H9 (cell line): ENCODE results near the gene SH3GL3. TPM values are rescaled to one million over a fixed set of nuclear protein-coding genes. Genes with fewer than 3 reads are reported as not detected.

Experiments used
- DNase-seq: peaks from one replicate; pipeline ENCODE4 v3.0.0-alpha.2; 2017
- H2AFZ ChIP-seq: one replicate; pipeline ENCODE4 v1.6.1; 2013; ENCODE audit warnings: mild to moderate bottlenecking, low read length, control low read depth, moderate library complexity
- H2AK5ac ChIP-seq: 2 replicates; pipeline ENCODE4 v1.6.1; 2013; ENCODE audit warnings: low read length, control low read depth, mixed read lengths; ENCODE audit not compliant: insufficient read length
- H2BK120ac ChIP-seq: one replicate; pipeline ENCODE4 v1.6.1; 2013; ENCODE audit warnings: low read depth, mild to moderate bottlenecking, low read length, control low read depth, inconsistent platforms; ENCODE audit not compliant: poor library complexity, severe bottlenecking
- H2BK12ac ChIP-seq: 2 replicates; pipeline ENCODE4 v1.6.1; 2013; ENCODE audit warnings: low read length, control low read depth, mixed read lengths, low read depth; ENCODE audit not compliant: insufficient read length
- H2BK15ac ChIP-seq: 2 replicates; pipeline ENCODE4 v1.6.1; 2013; ENCODE audit warnings: low read depth, low read length, control low read depth
- H2BK20ac ChIP-seq: one replicate; pipeline ENCODE4 v1.6.1; 2013; ENCODE audit warnings: low read depth, mild to moderate bottlenecking, low read length, control low read depth, inconsistent platforms; ENCODE audit not compliant: poor library complexity, severe bottlenecking
- H2BK5ac ChIP-seq: 2 replicates; pipeline ENCODE4 v1.6.1; 2013; ENCODE audit warnings: low read length, control low read depth, mixed read lengths; ENCODE audit not compliant: insufficient read length
- H3K14ac ChIP-seq: 2 replicates; pipeline ENCODE4 v1.6.1; 2013; ENCODE audit warnings: low read length, control low read depth; ENCODE audit not compliant: insufficient read depth
- H3K18ac ChIP-seq: 2 replicates; pipeline ENCODE4 v1.6.1; 2013; ENCODE audit warnings: low read depth, mild to moderate bottlenecking, mixed read lengths, low read length, control low read depth; ENCODE audit not compliant: insufficient read length
- H3K23ac ChIP-seq: 2 replicates; pipeline ENCODE4 v1.6.1; 2013; ENCODE audit warnings: low read length, control low read depth, mixed read lengths, low read depth; ENCODE audit not compliant: insufficient read length
- H3K23me2 ChIP-seq: 2 replicates; pipeline ENCODE4 v1.6.1; 2013; ENCODE audit warnings: low read depth, mild to moderate bottlenecking, mixed read lengths, low read length, control low read depth; ENCODE audit not compliant: insufficient read length, poor library complexity, severe bottlenecking
- H3K27ac ChIP-seq: 2 replicates; pipeline ENCODE4 v1.5.1; 2013; ENCODE audit warnings: low read length, control low read depth, mixed read lengths, low read depth; ENCODE audit not compliant: insufficient read length
- H3K27me3 ChIP-seq: 2 replicates; pipeline ENCODE4 v1.6.1; 2013; ENCODE audit warnings: low read length, control low read depth, inconsistent platforms; ENCODE audit not compliant: insufficient read depth
- H3K4ac ChIP-seq: 2 replicates; pipeline ENCODE4 v1.6.1; 2013; ENCODE audit warnings: low read depth, mild to moderate bottlenecking, control low read depth, inconsistent platforms, low read length, moderate library complexity
- H3K4me1 ChIP-seq: 2 replicates; pipeline ENCODE4 v1.6.1; 2013; ENCODE audit warnings: low read length, control low read depth, inconsistent platforms; ENCODE audit not compliant: insufficient read depth
- H3K4me2 ChIP-seq: 2 replicates; pipeline ENCODE4 v1.6.1; 2013; ENCODE audit warnings: low read length, control low read depth, mixed read lengths; ENCODE audit not compliant: insufficient read length, insufficient read depth
- H3K56ac ChIP-seq: 2 replicates; pipeline ENCODE4 v1.6.1; 2013; ENCODE audit warnings: low read depth, mild to moderate bottlenecking, mixed read lengths, low read length, control low read depth; ENCODE audit not compliant: insufficient read length
- H3K79me1 ChIP-seq: 2 replicates; pipeline ENCODE4 v1.6.1; 2013; ENCODE audit warnings: low read depth, mild to moderate bottlenecking, moderate library complexity, low read length, control low read depth, inconsistent platforms; ENCODE audit not compliant: insufficient read depth, poor library complexity, severe bottlenecking
- H3K79me2 ChIP-seq: 2 replicates; pipeline ENCODE4 v1.6.1; 2013; ENCODE audit warnings: low read length, control low read depth, inconsistent platforms; ENCODE audit not compliant: insufficient read depth
- H3K9ac ChIP-seq: 2 replicates; pipeline ENCODE4 v1.6.1; 2013; ENCODE audit warnings: low read length, control low read depth, mixed read lengths; ENCODE audit not compliant: insufficient read length; ENCODE audit errors: extremely low read depth
- H3K9me3 ChIP-seq: one replicate; pipeline ENCODE4 v1.6.1; 2013; ENCODE audit warnings: low read depth, low read length, inconsistent platforms; ENCODE audit not compliant: control insufficient read depth
- H3T11ph ChIP-seq: one replicate; pipeline ENCODE4 v1.6.1; 2013; ENCODE audit warnings: mild to moderate bottlenecking, low read length, control low read depth, inconsistent platforms
- H4K20me1 ChIP-seq: one replicate; pipeline ENCODE4 v1.6.1; 2013; ENCODE audit not compliant: control insufficient read depth, insufficient read length, insufficient read depth
- H4K5ac ChIP-seq: 2 replicates; pipeline ENCODE4 v1.6.1; 2013; ENCODE audit warnings: low read depth, mild to moderate bottlenecking, mixed read lengths, low read length, control low read depth; ENCODE audit not compliant: insufficient read length
- H4K8ac ChIP-seq: replicated peaks from 2 replicates; pipeline ENCODE4 v1.6.1; 2013; ENCODE audit warnings: low read length, control low read depth, mixed read lengths, low read depth; ENCODE audit not compliant: insufficient read length
- H4K91ac ChIP-seq: 2 replicates; pipeline ENCODE4 v1.6.1; 2013; ENCODE audit warnings: low read depth, mild to moderate bottlenecking, moderate library complexity, mixed read lengths, low read length, control low read depth; ENCODE audit not compliant: insufficient read length
- H3K27ac Mint-ChIP-seq, 3 experiments: 2 replicates in 2 of 3; 3 replicates in 1 of 3; pipeline ENCODE4 v1.8.0; 2020 to 2021; ENCODE audit warnings: mixed read lengths in 3 of 3, mild to moderate bottlenecking in 1 of 3, moderate library complexity in 1 of 3
- H3K27me3 Mint-ChIP-seq: 2 replicates; pipeline ENCODE4 v1.8.0; 2021; ENCODE audit warnings: low read depth, mild to moderate bottlenecking, moderate library complexity, mixed read lengths
- H3K36me3 Mint-ChIP-seq, 3 experiments: 2 replicates in 2 of 3; 3 replicates in 1 of 3; pipeline ENCODE4 v1.8.0; 2020 to 2021; ENCODE audit warnings: low read depth in 3 of 3, mixed read lengths in 3 of 3; ENCODE audit not compliant: insufficient read depth in 1 of 3
- H3K4me1 Mint-ChIP-seq, 2 experiments: 2 replicates each; pipeline ENCODE4 v1.8.0; 2020; ENCODE audit warnings: mixed read lengths in 2 of 2
- H3K4me3 Mint-ChIP-seq, 2 experiments: 2 replicates in 1 of 2; 3 replicates in 1 of 2; pipeline ENCODE4 v1.8.0; 2020 to 2021; ENCODE audit warnings: mild to moderate bottlenecking in 2 of 2, mixed read lengths in 2 of 2, moderate library complexity in 1 of 2
- H3K9me3 Mint-ChIP-seq, 2 experiments: 2 replicates in 1 of 2; 3 replicates in 1 of 2; pipeline ENCODE4 v1.8.0; 2020; ENCODE audit warnings: mild to moderate bottlenecking in 2 of 2, mixed read lengths in 2 of 2, moderate library complexity in 1 of 2
- WGBS: extraction: QIAGEN DNeasy Blood & Tissue Kit; methylation state at CpG from one replicate; pipeline ENCODE4 v1.1.7; 2013; ENCODE audit warnings: missing lambda C conversion rate, low lambda C conversion rate, mixed read lengths; ENCODE audit not compliant: insufficient read length; ENCODE audit errors: extremely low coverage; 5-methylcytosine and 5-hydroxymethylcytosine counted together
- total RNA-seq: library from RNA; stranded (reverse); gene quantifications from 2 replicates; pipeline ENCODE4 v1.2.1, GENCODE V29; 2021
- TF ChIP-seq, protein P1 (sequence below): fragments of 200-600 bp; sonication (generic); conservative IDR thresholded peaks from 3 replicates; pipeline ENCODE4 v1.8.0; 2021; ENCODE audit warnings: antibody characterized with exemption, mild to moderate bottlenecking

Gene SH3GL3
- total RNA-seq, 1 experiment from 2014 or later = 11.2 TPM

GRCh38 chr15:83510001-83510400 lies 62.9 kb downstream of the SH3GL3 start:
- no peak overlapping the region for H3K18ac ChIP-seq
- no peak overlapping the region for H3T11ph ChIP-seq
- no peaks in the 10 kb centered on the region; the same call in 1 of the 2 replicates for H3K79me2 ChIP-seq
- H2BK120ac ChIP-seq = no peak overlapping the region
- no peaks in the 10 kb centered on the region; the same call in 1 of the 2 replicates for H3K4me1 ChIP-seq
- H3K4ac ChIP-seq = no peak overlapping the region
- H3K9ac ChIP-seq = no peak overlapping the region
- H3K4me1 Mint-ChIP-seq = peaks cover 14 to 17% of the 10 kb centered on the region in 2 experiments
- H3K79me1 ChIP-seq = no peaks in the 10 kb centered on the region
- no peak overlapping the region for H2AK5ac ChIP-seq
- no peaks in the 10 kb centered on the region for H3K9me3 Mint-ChIP-seq
- H3K9me3 ChIP-seq = no peaks in the 10 kb centered on the region
- no CpG with 5 or more reads among the region's 4 CpGs for WGBS
- no peak overlapping the region for H3K14ac ChIP-seq
- H4K5ac ChIP-seq = no peak overlapping the region
- H2AFZ ChIP-seq = no peak overlapping the region
- no peak overlapping the region for H3K4me3 Mint-ChIP-seq
- TF ChIP-seq, protein P1, sequence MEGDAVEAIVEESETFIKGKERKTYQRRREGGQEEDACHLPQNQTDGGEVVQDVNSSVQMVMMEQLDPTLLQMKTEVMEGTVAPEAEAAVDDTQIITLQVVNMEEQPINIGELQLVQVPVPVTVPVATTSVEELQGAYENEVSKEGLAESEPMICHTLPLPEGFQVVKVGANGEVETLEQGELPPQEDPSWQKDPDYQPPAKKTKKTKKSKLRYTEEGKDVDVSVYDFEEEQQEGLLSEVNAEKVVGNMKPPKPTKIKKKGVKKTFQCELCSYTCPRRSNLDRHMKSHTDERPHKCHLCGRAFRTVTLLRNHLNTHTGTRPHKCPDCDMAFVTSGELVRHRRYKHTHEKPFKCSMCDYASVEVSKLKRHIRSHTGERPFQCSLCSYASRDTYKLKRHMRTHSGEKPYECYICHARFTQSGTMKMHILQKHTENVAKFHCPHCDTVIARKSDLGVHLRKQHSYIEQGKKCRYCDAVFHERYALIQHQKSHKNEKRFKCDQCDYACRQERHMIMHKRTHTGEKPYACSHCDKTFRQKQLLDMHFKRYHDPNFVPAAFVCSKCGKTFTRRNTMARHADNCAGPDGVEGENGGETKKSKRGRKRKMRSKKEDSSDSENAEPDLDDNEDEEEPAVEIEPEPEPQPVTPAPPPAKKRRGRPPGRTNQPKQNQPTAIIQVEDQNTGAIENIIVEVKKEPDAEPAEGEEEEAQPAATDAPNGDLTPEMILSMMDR = no peak
- no peak overlapping the region for H3K27ac Mint-ChIP-seq
- H2BK12ac ChIP-seq = no peak overlapping the region
- no peaks in the 10 kb centered on the region for H3K23me2 ChIP-seq
- no peak overlapping the region for H3K27ac ChIP-seq
- no peaks in the 10 kb centered on the region for H3K27me3 ChIP-seq
- no peak overlapping the region for H4K91ac ChIP-seq
- H2BK5ac ChIP-seq = no peak overlapping the region
- H2BK20ac ChIP-seq = no peak overlapping the region
- no peak for DNase-seq
- H3K56ac ChIP-seq = no peak overlapping the region
- H3K36me3 Mint-ChIP-seq = no peaks in the 10 kb centered on the region
- no peak overlapping the region for H2BK15ac ChIP-seq
- H3K23ac ChIP-seq = no peak overlapping the region
- no peaks in the 10 kb centered on the region for H4K20me1 ChIP-seq
- H3K4me2 ChIP-seq = no peak overlapping the region
- H3K27me3 Mint-ChIP-seq = peaks cover 15% of the 10 kb centered on the region
- no peak overlapping the region for H4K8ac ChIP-seq
